Measurements from ENCODE around the gene CES3.
A peak's percentile ranks its signal among the peaks of the same experiment; 100 is the strongest.
"Not testable (repeated sequence)": the region's sequence is repeated elsewhere in the genome, so short reads cannot be mapped to it uniquely, and the experiment has no call there.

CES3 gene

GRCh38 chr16:66932076-66932475 is 29.0 kb upstream of the CES3 start:
- no peak overlapping the region for H3K4me3 ChIP-seq (ENCODE audit: low read length)
- no peak for DNase-seq (ENCODE audit: low read depth)
- TF ChIP-seq, protein P1, sequence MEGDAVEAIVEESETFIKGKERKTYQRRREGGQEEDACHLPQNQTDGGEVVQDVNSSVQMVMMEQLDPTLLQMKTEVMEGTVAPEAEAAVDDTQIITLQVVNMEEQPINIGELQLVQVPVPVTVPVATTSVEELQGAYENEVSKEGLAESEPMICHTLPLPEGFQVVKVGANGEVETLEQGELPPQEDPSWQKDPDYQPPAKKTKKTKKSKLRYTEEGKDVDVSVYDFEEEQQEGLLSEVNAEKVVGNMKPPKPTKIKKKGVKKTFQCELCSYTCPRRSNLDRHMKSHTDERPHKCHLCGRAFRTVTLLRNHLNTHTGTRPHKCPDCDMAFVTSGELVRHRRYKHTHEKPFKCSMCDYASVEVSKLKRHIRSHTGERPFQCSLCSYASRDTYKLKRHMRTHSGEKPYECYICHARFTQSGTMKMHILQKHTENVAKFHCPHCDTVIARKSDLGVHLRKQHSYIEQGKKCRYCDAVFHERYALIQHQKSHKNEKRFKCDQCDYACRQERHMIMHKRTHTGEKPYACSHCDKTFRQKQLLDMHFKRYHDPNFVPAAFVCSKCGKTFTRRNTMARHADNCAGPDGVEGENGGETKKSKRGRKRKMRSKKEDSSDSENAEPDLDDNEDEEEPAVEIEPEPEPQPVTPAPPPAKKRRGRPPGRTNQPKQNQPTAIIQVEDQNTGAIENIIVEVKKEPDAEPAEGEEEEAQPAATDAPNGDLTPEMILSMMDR (IDR thresholded peaks at IDR 0.05; ENCODE audit: insufficient read depth, low read depth, low read length, missing control alignments), result no peak

GRCh38 chr16:66933776-66934137 is 27.3 kb upstream of the CES3 start:
- peak; percentile 73 for DNase-seq (ENCODE audit: low read depth)
- peak overlapping the region; percentile 95 for H3K4me3 ChIP-seq (ENCODE audit: low read length)
- TF ChIP-seq, protein P1 (IDR thresholded peaks at IDR 0.05; ENCODE audit: insufficient read depth, low read depth, low read length, missing control alignments), result no peak

DNA sequence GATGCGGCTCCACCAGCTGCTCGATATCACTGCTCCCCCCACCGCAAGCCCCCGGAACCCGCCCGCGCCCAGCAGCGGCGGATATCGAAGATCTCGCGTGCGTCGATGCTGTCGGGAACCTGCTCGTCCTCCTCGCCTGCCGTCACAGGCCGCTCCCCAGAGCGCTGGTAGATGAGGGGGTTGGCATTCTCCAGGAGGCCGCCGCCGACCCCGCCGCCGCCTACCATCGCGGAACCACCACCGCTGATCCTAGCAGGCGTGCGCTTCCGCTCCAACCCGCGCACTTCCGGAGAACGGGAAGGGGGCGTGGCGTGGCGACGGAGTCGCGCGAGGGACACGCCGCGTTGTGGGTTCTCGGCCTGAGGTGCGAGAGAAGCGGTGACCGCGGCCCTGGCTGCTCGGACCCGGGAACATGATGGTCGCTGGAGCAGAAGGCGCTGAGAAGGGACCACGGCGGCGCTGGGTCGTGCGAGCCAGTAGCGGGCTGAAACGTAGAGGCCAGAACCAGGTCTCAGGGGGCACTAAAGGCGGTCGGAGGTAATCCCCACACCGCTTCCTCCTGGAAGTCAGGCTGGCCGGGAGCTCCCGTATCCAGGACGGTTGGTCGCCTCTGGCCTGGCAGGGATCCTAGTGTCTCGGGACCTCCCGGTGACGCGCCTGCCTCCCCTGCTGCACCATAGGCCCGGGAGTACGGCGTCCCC is 26.8 kb upstream of the CES3 start, which contains the start of gene CIAO2B:
TSS of gene CIAO2B (minus strand) at position 265 of the 701 bp plus-strand sequence. CDS start at position 227, 38 bp downstream.
- peak; percentile 85 for DNase-seq (ENCODE audit: low read depth)
- TF ChIP-seq, protein P1 (IDR thresholded peaks at IDR 0.05; ENCODE audit: insufficient read depth, low read depth, low read length, missing control alignments), result no peak
- H3K4me3 ChIP-seq (ENCODE audit: low read length), result peak within 1 kb of the TSS; percentile 95

DNA sequence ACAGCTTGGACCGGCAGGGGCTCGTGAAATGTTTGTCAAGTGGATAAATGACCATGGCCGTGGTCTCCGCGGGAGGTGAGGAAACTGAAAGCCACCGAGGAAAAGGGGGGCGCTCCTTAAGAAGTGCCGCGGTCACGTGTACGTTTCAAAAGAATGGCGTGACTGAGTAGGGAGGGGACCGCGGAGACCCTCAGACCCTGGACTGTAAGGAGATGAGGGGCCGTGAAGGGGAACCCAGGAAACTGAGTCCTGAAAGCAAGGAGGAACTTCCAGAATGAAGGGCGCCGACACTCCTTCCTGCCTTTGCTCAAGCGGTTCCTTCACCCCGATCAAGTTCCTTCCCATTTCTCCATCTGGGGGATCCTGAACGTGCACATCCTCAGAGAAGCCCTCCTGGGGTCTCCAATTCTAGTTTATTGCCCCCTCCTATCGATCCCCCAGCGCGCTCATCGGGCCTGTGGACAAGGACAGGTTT is 26.2 kb upstream of the CES3 start:
- not testable (repeated sequence) for DNase-seq (ENCODE audit: low read depth)
- H3K4me3 ChIP-seq (ENCODE audit: low read length), result peak overlapping the region; percentile 95

DNA sequence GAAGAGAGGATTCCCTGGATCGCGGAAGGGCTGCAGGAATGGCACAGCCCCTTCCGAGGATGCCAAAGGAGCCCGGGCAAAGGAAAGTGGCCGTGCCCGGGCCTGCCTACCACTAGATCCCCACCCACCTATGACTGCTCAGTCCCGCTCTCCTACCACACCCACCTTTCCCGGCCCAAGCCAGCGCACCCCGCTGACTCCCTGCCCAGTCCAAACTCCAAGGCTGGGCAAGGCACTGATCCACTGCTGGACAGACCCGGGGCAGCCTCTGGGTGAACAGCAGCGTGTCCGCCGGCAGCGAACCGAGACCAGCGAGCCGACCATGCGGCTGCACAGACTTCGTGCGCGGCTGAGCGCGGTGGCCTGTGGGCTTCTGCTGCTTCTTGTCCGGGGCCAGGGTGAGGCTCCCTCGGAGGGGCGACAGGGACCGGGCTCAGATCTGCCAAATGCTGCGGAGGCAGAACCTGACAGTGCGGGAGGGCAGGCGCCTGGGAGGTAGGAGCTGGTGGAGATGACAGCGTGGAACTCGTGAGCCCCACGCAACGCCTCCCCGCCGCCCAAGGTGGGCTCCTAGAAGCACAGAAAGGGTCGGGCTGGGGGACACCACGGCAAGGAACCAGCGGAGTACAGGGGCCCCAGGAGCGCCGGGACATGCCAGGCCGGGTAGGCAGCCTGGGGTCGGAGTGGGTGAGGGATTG is 25.6 kb upstream of the CES3 start, which contains the start of gene CES2:
TSS of gene CES2 (plus strand) at position 203 of the 698 bp plus-strand sequence. CDS start at position 323, 120 bp downstream.
- peak within 1 kb of the TSS; percentile 95 for H3K4me3 ChIP-seq (ENCODE audit: low read length)
- TF ChIP-seq, protein P1 (IDR thresholded peaks at IDR 0.05; ENCODE audit: insufficient read depth, low read depth, low read length, missing control alignments), result no peak
- peak; percentile 90 for DNase-seq (ENCODE audit: low read depth)

- H3K4me3 ChIP-seq (ENCODE audit: low read length), result peak overlapping the region; percentile 95
- TF ChIP-seq, protein P1 (IDR thresholded peaks at IDR 0.05; ENCODE audit: insufficient read depth, low read depth, low read length, missing control alignments), result no peak
- no peak for DNase-seq (ENCODE audit: low read depth)
Measured at GRCh38 chr16:66936462-66936861, 24.6 kb upstream of the CES3 start.

DNA sequence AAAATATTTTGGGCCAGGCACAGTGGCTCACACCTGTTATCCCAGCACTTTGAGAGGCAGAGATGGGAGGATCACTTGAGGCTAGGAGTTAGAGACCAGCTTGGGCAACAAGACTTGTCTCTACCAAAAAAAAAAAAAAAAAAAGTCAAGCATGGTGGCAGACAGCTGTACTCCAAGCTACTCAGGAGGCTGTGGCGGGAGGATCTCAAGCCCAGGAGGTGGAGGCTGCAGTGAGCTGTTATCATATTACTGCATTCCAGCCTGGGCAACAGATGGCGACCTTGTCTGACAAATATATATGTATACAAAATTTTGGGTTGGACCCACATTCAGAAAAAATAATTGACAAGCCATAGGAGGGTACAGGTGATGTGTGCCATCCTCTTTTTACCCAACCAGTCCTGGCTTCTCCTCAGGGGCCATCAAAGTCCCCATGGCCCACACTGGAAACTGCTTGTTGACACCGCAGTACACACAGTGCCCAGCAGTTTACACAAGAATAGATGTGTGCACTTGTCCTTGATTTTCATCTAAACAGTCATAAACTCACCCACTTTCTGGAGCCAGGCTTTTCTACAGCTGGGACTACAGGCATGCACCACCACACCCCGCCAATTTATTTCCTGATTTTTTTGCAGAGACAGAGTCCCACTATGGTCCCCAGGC is 24.0 kb upstream of the CES3 start:
- peak overlapping the region; percentile 95 for H3K4me3 ChIP-seq (ENCODE audit: low read length)
- TF ChIP-seq, protein P1 (IDR thresholded peaks at IDR 0.05; ENCODE audit: insufficient read depth, low read depth, low read length, missing control alignments), result no peak
- DNase-seq (ENCODE audit: low read depth), result no peak
